Measurements from ENCODE around the gene NXPH4.

- no peak for TF ChIP-seq EP300 (IDR thresholded peaks at IDR 0.05)
- TF ChIP-seq CTCF (IDR thresholded peaks at IDR 0.05) = no peak
Measured at GRCh38 chr12:57180321-57180989, 36.1 kb upstream of the NXPH4 start.
